DMS53 treated with DMSO at 0.1 percent for 48 hours (cell line): ENCODE data around the gene TMEFF2.

Experiments used
- DNase-seq: peaks from one replicate; lab custom pipeline; 2025; ENCODE audit not compliant: unreplicated experiment; lab: John Stamatoyannopoulos, UW

TMEFF2 gene

DNA sequence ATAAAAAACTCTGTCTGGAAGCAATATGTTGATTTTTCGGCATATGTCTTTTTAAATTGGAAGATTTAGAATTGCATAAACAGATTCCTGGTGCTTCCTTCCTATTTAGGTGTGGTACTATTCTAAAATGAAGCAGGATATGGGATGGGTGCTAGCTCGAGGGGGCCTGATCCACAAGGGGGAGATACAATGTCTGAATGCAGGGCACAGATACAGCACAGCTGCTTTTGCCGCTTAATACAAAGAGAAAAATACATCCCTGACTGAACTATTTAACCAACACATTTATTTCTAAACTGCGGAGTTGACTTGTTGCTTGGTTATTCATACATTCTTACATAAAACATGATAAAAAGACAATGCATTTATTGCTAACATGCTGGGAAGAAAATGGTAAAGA, 169.1 kb downstream of the TMEFF2 start:
- DNase-seq: no peak

DNA sequence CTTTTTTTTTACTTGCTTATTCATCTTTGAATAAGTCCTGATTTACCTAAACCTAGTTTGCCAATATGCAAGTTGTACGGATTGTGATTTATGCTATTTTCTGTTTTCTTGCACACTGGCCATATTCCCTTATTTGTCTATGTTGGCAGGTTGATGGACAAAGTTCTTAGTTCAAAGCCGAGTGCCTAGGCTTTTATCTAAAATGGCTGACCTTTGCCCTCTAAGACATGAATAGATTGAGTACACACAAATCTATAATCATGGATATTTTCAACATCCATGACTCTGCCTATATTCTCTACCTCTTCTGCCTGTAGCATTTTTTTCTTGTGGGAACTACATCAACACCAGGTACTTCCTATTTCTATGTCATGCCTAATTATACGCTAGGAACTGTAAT, 171.7 kb downstream of the TMEFF2 start:
- DNase-seq: no peak

DNA sequence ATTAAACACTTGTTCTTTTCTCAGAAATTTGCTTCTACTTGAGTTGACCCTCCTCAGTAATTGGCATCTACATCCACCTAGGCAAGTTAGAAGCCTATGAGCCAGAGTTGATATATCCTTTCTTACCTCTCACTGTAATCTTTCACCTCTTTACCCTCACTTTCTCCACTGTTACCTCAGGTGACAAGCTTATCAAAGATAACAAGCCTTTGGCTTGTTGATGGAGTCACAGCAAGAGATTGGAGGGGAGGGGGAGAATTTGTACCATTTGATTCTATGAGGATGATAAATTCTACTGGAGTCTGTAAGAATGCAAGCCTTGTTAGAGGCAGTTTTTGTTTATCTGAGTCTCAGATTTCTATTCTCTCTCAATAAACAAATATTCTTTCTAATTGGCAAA, 176.9 kb downstream of the TMEFF2 start:
- no peak for DNase-seq

DNA sequence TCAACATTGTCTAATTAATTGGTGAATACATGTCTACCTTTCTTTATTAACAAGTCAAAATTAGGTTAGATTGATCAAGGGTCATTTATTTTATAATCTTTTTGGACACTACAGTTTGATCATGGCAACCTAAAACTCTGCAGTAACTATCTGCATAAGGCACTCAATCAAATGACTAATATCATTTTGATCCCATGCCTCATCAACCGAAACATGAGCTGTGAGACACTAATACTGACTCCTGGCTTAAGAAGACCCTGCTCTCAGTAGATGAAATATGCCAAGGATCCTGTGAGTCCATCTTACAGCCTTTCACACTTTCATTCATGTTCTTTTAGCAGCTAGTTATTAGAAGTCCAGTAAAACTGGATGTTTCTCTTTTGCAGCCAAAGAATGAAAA, 178.5 kb downstream of the TMEFF2 start:
- no peak for DNase-seq

DNA sequence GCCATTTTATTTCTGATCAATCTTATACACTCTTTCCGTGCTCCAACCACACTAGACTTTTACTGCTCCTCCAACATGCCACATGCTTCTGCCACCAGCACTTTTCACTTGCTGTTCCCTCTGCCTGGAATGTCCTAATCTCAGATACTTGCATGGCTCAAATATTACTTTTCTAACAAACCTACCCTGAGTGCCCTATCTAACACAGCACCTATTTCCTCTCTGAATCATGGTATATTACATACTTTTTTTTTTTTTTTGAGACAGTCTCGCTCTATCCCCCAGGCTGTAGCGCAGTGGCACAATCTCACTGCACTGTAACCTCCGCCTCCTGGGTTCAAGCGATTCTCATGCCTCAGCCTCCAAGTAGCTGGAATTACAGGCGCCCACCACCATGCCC, 181.5 kb downstream of the TMEFF2 start:
- DNase-seq: no peak

DNA sequence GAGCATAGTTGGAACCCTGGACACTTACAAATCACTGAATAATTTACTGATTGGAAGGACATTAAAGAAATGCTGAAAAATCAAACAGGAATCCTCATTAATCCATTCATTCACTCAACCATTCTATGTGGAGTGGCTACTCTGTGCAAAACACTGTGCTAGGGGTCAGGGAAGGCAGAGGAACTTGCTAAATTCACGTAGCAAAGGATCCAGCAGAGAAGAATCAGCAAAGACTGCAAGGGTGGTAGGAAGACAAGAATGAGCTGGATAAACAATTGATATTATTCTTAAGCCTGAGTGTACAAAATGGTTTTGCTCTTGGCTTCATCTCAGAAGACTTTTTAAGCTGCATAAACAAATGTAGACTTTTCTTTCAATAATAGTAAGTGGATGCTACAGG, 183.5 kb downstream of the TMEFF2 start:
- no peak for DNase-seq

DNA sequence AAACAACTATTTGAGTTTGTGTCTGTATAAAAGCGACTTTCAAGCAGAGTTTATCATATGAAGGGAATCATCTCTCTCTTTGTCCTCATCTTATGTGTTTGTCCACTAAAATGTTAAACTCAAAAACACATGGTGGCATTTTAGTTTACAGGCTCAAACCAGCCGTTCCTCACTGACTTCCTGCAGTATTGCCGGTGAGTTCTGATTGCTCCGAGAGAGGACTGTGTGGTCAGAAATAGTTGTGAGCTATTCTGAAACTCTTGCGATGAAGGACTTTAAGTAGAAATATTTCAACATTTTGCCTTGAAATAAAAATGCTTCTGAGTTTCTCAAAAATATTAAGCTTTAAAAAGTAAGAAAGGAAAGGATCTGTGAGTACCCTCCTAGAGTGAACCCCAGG, 184.7 kb downstream of the TMEFF2 start:
- DNase-seq: no peak

DNA sequence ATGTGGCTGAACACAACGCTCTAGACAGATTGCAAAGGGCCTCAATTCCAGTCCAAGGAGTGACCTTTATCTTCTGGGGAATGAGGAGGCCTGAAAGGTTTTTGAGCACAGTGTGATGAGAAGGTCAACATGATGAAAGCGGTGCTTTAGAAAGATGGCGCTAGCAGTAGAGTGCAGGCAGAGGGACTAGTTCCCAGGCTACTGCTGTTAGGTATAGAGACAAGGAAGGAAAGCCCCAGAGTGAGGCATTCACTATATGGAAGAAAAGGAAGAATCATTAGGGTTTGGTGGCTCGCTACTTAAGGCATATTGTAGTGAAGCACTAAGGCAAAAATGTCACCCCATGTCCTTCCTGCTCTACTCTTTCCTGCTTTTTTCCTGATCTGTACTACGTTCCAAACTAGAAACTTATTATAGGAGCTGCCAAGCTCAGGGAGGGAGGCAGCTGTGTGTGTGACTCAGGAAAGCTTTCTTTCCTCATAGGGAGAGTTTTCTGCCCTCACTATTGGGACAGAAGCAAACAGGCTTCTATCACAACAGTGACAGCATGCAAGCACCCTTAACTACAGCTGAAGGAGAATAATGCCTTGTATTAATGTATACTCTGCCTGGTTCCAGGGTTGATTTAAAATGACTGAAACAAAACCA, 187.0 kb downstream of the TMEFF2 start:
- DNase-seq: no peak

DNA sequence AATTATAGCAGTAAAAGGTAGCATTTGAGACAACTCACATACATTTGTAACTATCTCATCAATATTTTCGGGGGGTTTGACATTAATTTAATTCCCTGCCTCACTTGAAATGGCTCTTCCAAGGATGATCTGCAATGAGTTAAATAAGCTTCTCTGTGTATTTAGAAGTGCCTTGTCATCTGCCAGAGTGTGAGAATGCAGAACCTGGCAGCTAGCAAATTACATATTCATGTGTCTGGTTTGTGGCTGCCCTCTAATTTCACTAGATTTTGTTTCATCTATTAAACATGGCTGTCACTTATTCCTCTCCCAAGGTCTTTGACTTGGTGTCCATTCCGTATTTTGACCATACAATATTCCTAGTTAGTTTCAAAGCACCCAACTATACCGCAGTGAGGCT, 189.5 kb downstream of the TMEFF2 start:
- no peak for DNase-seq

DNA sequence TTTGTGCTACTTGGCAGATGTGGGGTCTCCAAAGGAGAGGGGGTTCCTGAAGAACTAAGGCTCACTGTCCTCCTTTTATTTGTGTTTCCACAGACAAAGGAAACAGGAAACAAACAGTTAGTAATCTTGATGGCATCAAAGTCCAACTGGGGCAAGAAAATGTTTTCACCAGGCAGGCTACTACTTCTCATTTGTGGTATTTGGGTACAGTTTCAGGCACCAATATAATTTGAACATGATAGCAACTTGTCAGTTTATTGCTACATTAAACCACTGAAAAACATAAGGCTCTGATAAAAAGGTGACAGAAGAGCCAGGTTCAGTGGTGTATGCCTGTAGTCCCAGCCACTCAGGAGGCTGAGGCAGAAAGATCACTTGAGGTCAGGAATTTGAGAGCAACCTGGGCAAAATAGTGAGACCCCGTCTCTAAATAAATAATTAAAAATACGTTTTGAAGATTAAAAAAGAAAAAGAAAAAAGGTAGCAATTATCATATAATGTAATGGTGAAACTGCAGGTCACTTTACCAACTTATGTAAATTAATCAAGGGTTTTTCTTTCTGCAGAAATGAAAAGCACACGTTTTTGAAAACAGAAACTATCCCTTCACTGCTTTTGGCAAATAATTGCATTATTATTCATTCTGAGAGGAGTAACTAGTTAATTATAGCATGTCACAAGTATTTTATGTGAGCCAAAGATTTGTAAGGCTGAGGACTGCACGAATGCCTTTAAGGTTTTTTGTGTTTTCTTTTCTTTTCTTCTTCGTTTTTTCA, 190.4 kb downstream of the TMEFF2 start:
- no peak for DNase-seq

DNA sequence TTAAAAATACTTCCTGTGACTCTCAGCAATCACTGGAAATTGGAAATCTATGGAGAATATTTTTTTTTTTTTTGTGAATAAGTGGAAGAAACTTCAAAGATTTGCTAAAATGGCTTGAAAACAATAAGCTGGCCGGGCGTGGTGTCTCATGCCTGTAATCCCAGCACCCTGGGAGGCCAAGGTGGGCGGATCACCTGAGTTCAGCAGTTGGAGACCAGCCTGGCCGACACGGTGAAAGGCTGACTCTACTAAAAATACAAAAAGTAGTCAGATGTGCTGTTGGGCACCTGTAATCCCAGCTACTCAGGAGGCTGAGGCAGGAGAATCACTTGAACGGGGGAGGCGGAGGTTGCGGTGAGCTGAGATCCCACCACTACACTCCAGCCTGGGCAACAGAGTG, 192.3 kb downstream of the TMEFF2 start:
- no peak for DNase-seq

DNA sequence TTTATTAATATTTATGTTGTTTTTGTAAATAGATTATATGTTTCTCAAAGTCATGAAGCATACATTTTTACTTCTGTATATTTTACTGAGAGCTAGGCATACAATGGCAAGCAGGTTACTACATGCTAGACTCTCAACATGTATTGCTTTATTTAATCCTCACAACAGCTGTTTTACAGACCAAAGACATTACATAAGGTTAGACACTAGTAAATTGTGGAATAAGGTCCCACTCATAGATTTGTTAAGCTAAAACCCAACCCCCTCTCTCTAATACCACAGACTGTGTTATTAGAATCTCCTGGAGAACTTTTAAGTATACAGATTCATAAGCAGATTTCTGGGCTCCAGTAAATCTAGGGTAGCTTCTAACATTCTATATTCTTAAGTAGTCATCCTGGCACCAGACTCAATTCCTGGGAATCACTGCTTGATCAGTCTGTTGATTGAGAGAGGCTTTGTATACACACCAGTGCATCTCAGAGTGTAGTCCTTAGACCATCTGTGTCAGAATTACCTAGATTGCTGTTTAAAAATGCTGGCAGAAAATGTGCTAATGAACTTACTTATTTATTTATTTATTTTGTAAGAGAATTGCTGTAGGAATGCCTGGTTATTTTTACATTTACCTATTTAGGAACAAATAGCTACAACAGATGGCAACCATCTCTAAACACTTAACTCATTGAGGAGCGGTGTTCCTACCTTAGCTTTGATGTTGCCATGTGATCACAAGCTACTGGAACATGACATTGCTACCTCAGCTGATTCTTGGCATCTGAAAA, 194.3 kb downstream of the TMEFF2 start:
- no peak for DNase-seq

DNA sequence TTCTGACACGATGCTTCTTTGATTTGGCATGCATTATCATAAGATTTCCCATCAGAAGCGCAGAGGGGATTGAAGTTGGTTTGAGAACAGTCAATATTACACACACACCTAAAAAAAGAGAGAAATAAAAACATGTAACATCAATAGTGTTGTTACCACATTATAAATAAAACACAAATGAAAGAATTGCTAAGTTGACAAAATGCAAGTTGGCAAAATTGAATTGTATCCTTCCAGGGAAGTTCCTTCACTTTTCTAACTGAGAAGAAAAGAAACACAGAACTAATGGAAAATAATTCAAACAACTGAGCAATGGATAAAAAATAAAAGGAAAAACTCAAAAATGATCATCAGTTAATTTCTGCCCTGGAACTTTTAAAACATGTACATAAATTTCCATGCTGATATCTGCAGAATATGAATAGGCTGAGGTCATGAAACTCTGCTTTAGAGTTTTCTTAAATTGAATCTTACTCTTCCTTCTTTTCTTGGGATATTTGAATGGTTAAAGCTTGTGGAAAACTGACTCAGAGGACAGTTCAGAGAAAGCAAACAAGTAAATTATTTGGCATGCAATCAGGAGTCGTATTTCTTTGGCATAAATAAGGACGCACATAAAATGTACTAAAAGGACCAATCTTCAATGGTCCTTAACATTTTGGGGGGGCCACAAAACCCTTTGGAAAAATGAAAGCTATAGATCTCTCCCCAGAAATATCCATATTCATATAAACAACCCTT, 195.5 kb downstream of the TMEFF2 start:
- no peak for DNase-seq

DNA sequence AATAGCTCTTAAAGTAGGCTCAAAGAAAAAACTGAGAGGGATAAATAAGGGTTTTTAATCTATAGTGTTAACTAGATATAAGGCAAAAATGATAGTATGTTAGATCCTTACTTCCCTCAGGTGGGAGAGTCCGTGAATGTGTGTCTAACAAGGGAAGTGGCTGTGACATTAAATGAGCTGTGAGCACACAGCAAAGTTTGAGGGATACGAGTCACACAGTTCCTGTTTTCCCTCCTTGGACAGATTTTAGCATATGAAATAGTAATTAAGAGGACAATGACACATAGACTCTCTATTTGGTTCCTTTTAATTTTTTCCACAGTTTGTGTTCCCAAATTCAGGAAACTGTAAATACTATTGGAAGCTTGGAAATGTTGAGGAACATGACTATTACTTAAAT, 199.4 kb downstream of the TMEFF2 start:
- DNase-seq: no peak

DNA sequence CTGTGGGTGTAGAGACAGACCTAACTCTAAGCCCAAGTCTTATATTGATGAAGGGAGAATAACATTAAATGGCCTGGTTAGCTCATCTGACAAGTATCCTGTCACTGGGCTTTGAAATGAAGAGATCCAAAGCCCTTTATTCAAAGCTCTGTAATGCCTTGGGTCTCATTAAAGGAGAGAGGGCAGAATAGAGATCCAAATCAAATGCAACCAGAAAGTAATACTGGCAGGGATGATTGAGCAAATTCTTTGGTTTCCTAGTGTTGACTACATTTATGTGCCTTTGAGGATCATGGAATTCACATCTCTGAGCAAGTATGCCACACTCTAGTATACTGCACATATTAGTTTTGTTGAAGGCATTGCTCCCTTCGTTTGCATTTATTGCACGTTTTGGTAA, 200.0 kb downstream of the TMEFF2 start:
- no peak for DNase-seq

DNA sequence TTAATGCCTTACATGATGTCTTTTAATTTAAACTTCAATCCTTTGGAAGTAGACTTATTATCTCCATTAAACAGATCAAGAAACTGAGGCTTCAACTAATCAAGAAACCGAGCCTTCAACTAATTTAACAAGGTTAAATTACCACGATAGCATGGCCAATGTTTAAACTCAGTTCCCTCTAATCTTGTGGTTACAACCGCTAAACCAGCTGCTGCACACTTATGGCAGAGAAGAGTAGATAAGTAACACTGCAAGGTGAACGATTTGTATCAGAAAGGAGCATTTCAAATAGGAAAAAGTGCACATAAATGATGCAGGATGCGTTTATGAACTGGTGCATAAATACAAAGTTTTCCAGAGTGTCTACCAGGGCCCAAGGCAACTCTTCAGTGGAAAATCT, 203.3 kb downstream of the TMEFF2 start:
- DNase-seq: no peak

DNA sequence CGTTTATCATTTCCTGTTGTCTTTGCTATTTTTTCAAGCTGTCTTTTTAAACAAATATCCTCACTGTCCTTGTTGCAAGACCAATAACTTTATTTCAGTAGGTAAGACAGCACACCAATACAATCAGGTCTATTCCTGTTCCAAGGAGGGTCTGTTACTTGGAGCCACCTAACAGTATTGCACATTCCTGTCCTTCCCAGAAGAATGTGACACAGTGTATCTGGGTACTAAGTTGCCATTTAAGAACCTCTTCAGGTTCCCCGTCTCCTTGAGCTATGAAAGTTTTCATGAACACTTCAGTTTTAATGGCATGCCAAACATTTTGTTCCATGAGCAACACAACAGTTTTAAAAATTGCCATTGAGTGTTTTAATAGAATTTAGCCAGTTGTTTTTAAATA, 209.0 kb downstream of the TMEFF2 start:
- no peak for DNase-seq

DNA sequence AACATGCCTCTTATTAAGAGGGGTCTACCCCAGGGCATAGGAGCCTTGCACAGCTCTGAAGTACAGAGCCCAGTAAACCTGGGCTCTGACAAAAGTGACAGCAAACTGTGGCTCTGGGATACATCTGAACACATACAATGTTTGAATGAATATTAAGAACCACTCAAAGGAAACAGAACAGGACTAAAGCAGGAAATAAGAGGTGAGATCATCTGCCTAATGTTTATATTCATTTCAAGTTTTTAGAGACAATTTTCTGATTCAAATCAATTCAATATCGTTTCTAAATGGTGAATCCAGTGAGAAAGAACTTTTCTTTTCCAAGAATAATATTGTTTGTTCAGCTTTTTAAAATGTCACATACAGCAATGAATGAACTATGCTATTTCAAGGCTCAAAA, 211.1 kb downstream of the TMEFF2 start:
- peak; percentile 52 for DNase-seq

DNA sequence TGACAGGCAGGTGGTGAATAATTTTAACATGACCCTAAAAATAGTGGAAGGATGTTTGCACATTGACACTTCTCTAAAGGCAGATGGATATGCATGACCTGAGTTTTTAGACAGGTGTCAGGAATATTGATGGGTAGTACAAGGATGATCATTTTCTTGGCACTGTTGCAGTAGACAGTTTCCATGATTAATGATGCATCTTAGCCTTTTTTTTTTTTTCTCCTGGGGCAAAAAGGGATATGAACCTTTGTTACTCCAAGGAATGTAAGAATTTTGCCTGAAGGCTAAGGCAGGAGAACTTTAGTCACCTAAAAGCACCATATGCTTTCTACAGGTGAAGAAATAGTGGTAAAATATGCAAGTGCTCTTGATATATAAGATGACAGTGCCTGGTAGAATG, 211.5 kb downstream of the TMEFF2 start:
- DNase-seq: peak; percentile 86

DNA sequence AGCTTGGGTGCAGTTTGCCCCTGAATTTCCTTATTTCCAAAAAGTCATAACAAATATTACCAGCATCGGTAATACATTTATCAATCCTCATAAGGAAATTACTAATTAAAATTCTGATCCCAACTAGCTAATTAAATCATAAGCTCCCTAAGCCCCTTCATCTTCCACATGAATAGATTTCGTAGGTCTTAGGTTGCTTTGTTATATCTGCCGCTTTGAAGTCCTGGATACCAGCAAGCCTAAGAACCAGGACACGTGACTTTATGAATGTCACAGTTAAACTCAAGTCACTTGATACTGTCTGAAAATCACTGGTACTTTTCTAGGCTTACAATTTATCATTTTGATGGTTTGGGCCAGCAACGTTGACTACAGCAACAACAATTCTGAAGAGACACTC, 213.0 kb downstream of the TMEFF2 start:
- DNase-seq: no peak

DNA sequence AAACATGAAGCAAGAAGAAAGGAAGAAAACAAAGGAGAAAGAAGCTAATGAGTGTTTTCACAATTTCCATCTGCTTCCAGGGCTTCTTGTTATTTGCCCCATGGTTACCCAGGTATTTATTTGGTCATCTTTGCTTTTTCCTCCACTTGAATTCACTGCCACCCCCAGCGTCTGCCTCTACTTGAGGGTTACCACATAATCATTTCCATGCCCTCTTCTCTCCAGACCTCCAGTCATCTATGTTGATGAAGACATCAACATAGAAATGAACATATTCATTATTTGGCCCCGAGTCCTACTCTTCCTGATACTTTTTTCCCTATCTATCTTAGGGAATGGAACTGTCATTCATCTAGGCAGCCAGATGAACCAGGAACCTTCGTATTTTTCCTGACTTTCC, 214.2 kb downstream of the TMEFF2 start:
- no peak for DNase-seq
